ENCODE measurements around the gene PSMA4.

Gene PSMA4

GRCh38 chr15:78599189-78599588 lies 58.9 kb downstream of the PSMA4 start:
- ChIA-PET CTCF (interaction anchor here (0.8 to 1.0 kb wide), 2 partner anchors 40 to 151 kb away, joined by 3 read pairs; no protein-coding TSS in a partner anchor), POLR2A (no interaction called here)
- TF ChIP-seq CTCF (IDR thresholded peaks at IDR 0.05; ENCODE audit: insufficient read depth, low read length, missing control alignments): no peak
- no peak overlapping the region for H3K4me3 ChIP-seq (ENCODE audit: low read depth, low read length)
- DNase-seq (ENCODE audit: low read depth, low spot score): no peak

Data from AG04449 (cell line).